Prostate gland (tissue), 2 donors: ENCODE results near the gene NT5C3B. TPM values are rescaled to one million over a fixed set of nuclear protein-coding genes. Genes with fewer than 3 reads are reported as not detected.
"Not testable (repeated sequence)": the region's sequence is repeated elsewhere in the genome, so short reads cannot be mapped to it uniquely, and the experiment has no call there.

Experiments
- DNase-seq: peaks from one replicate; pipeline ENCODE4 v3.0.0-alpha.2; 2019; ENCODE audit warnings: low spot score
- H3K27ac ChIP-seq, 2 donors: fragments of 200-600 bp; sonication (generic); 2 replicates each; pipeline ENCODE4 v1.5.1; 2017 to 2019
- H3K27me3 ChIP-seq: fragments of 200-600 bp; sonication (generic); replicated peaks from 2 replicates; pipeline ENCODE4 v1.5.1; 2019; ENCODE audit not compliant: insufficient read depth
- H3K36me3 ChIP-seq, 2 donors: fragments of 200-600 bp; sonication (generic); 1 replicate in 1 of 2; 2 replicates in 1 of 2; pipeline versions ENCODE4 v1.5.1 to v1.8.1; 2017 to 2019
- H3K4me1 ChIP-seq: fragments of 200-600 bp; sonication (generic); replicated peaks from 2 replicates; pipeline ENCODE4 v1.5.1; 2019
- H3K4me3 ChIP-seq, 2 donors: fragments of 200-600 bp; sonication (generic); 2 replicates each; pipeline ENCODE4 v1.5.1; 2017 to 2019
- H3K9me3 ChIP-seq: fragments of 200-600 bp; sonication (generic); 2 replicates; pipeline ENCODE4 v1.5.1; 2017
- CTCF ChIP-seq, 4 experiments: fragments of 200-600 bp in 2 of 4; fragments of 450-650 bp in 2 of 4; sonication (generic) in 2 of 4; IDR thresholded peaks; 1 replicate in 3 of 4; 2 replicates in 1 of 4; pipeline ENCODE4 v1.5.1; 2016 to 2019; ENCODE audit warnings: antibody characterized with exemption in 4 of 4, mild to moderate bottlenecking in 2 of 4, moderate library complexity in 2 of 4
- POLR2A ChIP-seq: fragments of 450-650 bp; IDR thresholded peaks from one replicate; pipeline ENCODE4 v1.6.1; 2016; ENCODE audit warnings: antibody characterized with exemption, mild to moderate bottlenecking
- POLR2AphosphoS5 ChIP-seq: sonication (generic); formaldehyde crosslinking; IDR thresholded peaks from one replicate; pipeline ENCODE4 v1.6.1; 2017; ENCODE audit warnings: antibody characterized with exemption
- WGBS: methylation state at CpG from one replicate; pipeline ENCODE4 v1.1.5; 2018; 5-methylcytosine and 5-hydroxymethylcytosine counted together
- intact Hi-C: fragments of 100-400 bp; cut with DNase I; formaldehyde crosslinking; loops from one replicate; pipeline ENCODE4 v1.14.2; 2022
- total RNA-seq, 2 donors: library from RNA; depleted of rRNA; stranded (reverse); fragments of >200 nt; gene quantifications; one replicate each; pipeline ENCODE4 v1.1.0, GENCODE V29; 2016

The NT5C3B gene
- total RNA-seq, 2 donors from 2014 or later, result 53.9 to 67.2 TPM

GRCh38 chr17:41844971-41845370 is 8.9 kb upstream of the NT5C3B start:
- TF ChIP-seq POLR2AphosphoS5 (no peak), POLR2A (no peak), CTCF (IDR thresholded peaks at IDR 0.05) (no peak)
- Histone ChIP-seq H3K9me3 (no peaks in the 10 kb centered on the region), H3K4me1 (no peaks in the 10 kb centered on the region), H3K4me3 (no peak overlapping the region), H3K27me3 (no peaks in the 10 kb centered on the region), H3K27ac (no peak overlapping the region), H3K36me3 (no peaks in the 10 kb centered on the region)
- intact Hi-C loops, result no loop called here
- no peak for DNase-seq
- WGBS, result 96% methylated on average over 6 of the region's 6 CpGs

GRCh38 chr17:41840781-41841180 is 4.7 kb upstream of the NT5C3B start:
- H3K36me3 ChIP-seq, intact Hi-C loops, DNase-seq, H3K9me3 ChIP-seq, H3K4me3 ChIP-seq, H3K27me3 ChIP-seq, H3K4me1 ChIP-seq, H3K27ac ChIP-seq: not testable (repeated sequence)
- WGBS, result 90% methylated on average over 6 of the region's 6 CpGs

DNA sequence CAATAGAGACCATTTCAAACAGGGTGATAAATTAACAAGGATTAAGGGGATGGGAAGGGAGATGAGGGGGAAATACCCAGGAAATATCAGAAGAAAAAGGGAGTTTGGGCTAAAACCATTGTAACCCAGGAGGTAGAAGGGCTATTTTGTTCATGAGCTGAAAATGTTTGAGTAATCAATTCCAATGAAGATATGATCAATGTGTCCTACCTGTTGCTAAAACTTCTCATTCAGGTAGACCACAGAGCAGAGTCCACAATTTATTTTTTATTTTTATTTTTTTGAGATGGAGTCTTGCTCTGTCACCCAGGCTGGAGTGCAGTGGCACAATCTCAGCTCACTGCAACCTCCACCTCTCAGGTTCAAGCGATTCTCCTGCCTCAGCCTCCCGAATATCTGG is 3.4 kb upstream of the NT5C3B start:
- H3K27me3 ChIP-seq, H3K9me3 ChIP-seq, H3K36me3 ChIP-seq, H3K4me3 ChIP-seq, DNase-seq, H3K27ac ChIP-seq, H3K4me1 ChIP-seq, intact Hi-C loops: not testable (repeated sequence)
- WGBS, result 90% methylated on average over 2 of the region's 2 CpGs

- DNase-seq, result no peak
- Histone ChIP-seq H3K4me1 (no peaks in the 10 kb centered on the region), H3K4me3 (peak within 1 kb of the TSS; percentile 79 to 88), H3K36me3 (no peaks in the 10 kb centered on the region), H3K27ac (no peak within 1 kb of the TSS), H3K9me3 (no peaks in the 10 kb centered on the region), H3K27me3 (no peaks in the 10 kb centered on the region)
- TF ChIP-seq POLR2AphosphoS5, result no peak
- no peak for TF ChIP-seq CTCF (IDR thresholded peaks at IDR 0.05)
- TF ChIP-seq POLR2A, result no peak
- 96% methylated on average over 15 of the region's 15 CpGs for WGBS
- intact Hi-C loops, result no loop called here
Measured at GRCh38 chr17:41837761-41838538, 1.9 kb upstream of the NT5C3B start, which contains the start of gene KLHL10. KLHL10 (plus strand) TSS chr17:41837825; CDS start chr17:41837933, 108 bp downstream.

DNA sequence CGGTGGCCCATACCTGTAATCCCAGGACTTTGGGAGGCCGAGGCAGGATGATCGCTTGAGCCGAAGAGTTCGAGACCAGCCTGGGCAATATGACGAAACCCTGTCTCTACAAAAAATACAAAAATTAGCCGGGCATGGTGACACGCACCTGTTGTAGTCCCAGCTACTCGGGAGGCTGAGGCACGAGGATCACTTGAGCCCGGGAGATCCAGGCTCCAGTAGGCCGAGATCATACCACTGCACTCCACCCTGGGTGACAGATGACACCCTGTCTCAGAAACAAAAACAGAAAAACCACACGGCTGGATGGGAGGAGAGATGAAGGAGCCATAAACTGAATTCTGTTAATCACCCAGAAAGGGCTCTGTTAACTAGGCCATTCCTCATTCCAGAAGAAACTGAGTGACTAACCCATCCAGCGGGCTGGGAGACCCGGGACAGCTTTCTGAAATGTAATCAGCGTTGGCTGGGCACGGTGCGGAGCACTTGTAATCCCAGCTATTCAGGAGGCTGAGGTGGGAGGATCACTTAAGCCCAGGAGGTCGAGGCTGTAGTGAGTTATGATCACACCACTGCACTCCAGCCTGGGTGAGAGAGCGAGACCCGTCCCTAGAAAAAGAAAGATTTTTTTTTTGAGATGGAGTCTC is 641 bp upstream of the NT5C3B start:
- H3K36me3 ChIP-seq, result peaks cover 0 to under 1% of the 10 kb centered on the region in 2 donors
- intact Hi-C loops, result no loop called here
- peak overlapping the region; percentile 79 to 80 for H3K27ac ChIP-seq
- peak overlapping the region; percentile 79 to 88 for H3K4me3 ChIP-seq
- 35% methylated on average over 21 of the region's 21 CpGs for WGBS
- no peaks in the 10 kb centered on the region for H3K9me3 ChIP-seq
- no peaks in the 10 kb centered on the region for H3K27me3 ChIP-seq
- no peak for DNase-seq
- H3K4me1 ChIP-seq, result no peaks in the 10 kb centered on the region
- TF ChIP-seq POLR2AphosphoS5 (no peak), CTCF (IDR thresholded peaks at IDR 0.05) (no peak), POLR2A (no peak)
